HG02623 (cell line): ENCODE measurements around the gene ZNF831.

Source experiments
- ATAC-seq: cut with Tn5 transposase; IDR thresholded peaks from one replicate; pipeline ENCODE4 v1.9.1; 2021; ENCODE audit warnings: moderate library complexity; ENCODE audit not compliant: unreplicated experiment

The ZNF831 gene

GRCh38 chr20:59157064-59157463 is 6.6 kb upstream of the ZNF831 start:
- no peak for ATAC-seq

GRCh38 chr20:59157531-59157930 is 6.1 kb upstream of the ZNF831 start:
- no peak for ATAC-seq

- ATAC-seq: no peak
These were observed 5.6 kb upstream of the ZNF831 start for GRCh38 chr20:59157961-59158541.

GRCh38 chr20:59158673-59159072 is 4.9 kb upstream of the ZNF831 start:
- no peak for ATAC-seq

GRCh38 chr20:59159091-59159490 is 4.5 kb upstream of the ZNF831 start:
- no peak for ATAC-seq

- no peak for ATAC-seq
These were observed 3.9 kb upstream of the ZNF831 start for GRCh38 chr20:59159493-59160376.

- ATAC-seq: no peak
These were observed 3.1 kb upstream of the ZNF831 start for GRCh38 chr20:59160389-59161115.

GRCh38 chr20:59161721-59162120 is 1.9 kb upstream of the ZNF831 start:
- ATAC-seq: no peak

GRCh38 chr20:59164686-59165391 is 1.2 kb downstream of the ZNF831 start:
- ATAC-seq: no peak

- ATAC-seq: no peak
These were observed 1.8 kb downstream of the ZNF831 start for GRCh38 chr20:59165396-59165795.

- no peak for ATAC-seq
These were observed 2.5 kb downstream of the ZNF831 start for GRCh38 chr20:59165891-59166709.

- ATAC-seq: no peak
These were observed 7.1 kb downstream of the ZNF831 start for GRCh38 chr20:59170406-59171349.

- ATAC-seq: no peak
These were observed 8.4 kb downstream of the ZNF831 start for GRCh38 chr20:59171986-59172385.

- no peak for ATAC-seq
These were observed 10.4 kb downstream of the ZNF831 start for GRCh38 chr20:59173938-59174491.

GRCh38 chr20:59175002-59175401 is 11.4 kb downstream of the ZNF831 start:
- no peak for ATAC-seq

GRCh38 chr20:59175861-59176260 is 12.2 kb downstream of the ZNF831 start:
- ATAC-seq: no peak

- ATAC-seq: no peak
These were observed 13.2 kb downstream of the ZNF831 start for GRCh38 chr20:59176812-59177211.

GRCh38 chr20:59177266-59178250 is 13.9 kb downstream of the ZNF831 start:
- ATAC-seq: no peak
